Tibial nerve (tissue), 3 donors: ENCODE data around the gene METTL24.
"Not testable (repeated sequence)": the region's sequence is repeated elsewhere in the genome, so short reads cannot be mapped to it uniquely, and the experiment has no call there.

Source experiments
- POLR2A ChIP-seq, 2 donors: fragments of 450-650 bp; IDR thresholded peaks; one replicate each; pipeline ENCODE4 v1.6.1; 2017; ENCODE audit warnings: antibody characterized with exemption in 2 of 2, mild to moderate bottlenecking in 2 of 2, moderate library complexity in 2 of 2
- TF ChIP-seq, protein P1 (sequence below), 5 experiments: fragments of 200-600 bp in 3 of 5; fragments of 450-650 bp in 2 of 5; sonication (generic) in 3 of 5; IDR thresholded peaks; one replicate each; pipeline ENCODE4 v1.5.1; 2016 to 2019; ENCODE audit warnings: antibody characterized with exemption in 5 of 5, mild to moderate bottlenecking in 3 of 5, moderate library complexity in 2 of 5

DNA sequence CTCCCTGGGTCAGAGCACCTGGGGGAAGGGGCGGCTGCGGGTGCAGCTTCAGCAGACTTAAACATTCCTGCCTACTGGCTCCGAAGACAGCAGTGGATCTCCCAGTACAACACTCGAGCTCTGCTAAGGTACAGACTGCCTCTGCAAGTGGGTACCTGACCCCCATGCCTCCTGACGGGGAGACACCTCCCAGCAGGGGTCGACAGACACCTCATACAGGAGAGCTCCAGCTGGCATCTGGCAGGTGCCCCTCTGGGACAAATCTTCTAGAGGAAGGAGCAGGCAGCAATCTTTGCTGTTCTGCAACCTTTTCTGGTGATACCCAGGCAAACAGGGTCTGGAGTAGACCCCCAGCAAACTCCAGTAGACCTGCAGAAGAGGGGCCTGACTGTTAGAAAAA is 54.5 kb downstream of the METTL24 start:
- TF ChIP-seq, protein P1, sequence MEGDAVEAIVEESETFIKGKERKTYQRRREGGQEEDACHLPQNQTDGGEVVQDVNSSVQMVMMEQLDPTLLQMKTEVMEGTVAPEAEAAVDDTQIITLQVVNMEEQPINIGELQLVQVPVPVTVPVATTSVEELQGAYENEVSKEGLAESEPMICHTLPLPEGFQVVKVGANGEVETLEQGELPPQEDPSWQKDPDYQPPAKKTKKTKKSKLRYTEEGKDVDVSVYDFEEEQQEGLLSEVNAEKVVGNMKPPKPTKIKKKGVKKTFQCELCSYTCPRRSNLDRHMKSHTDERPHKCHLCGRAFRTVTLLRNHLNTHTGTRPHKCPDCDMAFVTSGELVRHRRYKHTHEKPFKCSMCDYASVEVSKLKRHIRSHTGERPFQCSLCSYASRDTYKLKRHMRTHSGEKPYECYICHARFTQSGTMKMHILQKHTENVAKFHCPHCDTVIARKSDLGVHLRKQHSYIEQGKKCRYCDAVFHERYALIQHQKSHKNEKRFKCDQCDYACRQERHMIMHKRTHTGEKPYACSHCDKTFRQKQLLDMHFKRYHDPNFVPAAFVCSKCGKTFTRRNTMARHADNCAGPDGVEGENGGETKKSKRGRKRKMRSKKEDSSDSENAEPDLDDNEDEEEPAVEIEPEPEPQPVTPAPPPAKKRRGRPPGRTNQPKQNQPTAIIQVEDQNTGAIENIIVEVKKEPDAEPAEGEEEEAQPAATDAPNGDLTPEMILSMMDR (IDR thresholded peaks at IDR 0.05) = not testable (repeated sequence)
- not testable (repeated sequence) for TF ChIP-seq POLR2A (IDR thresholded peaks at IDR 0.05)
